Fibroblast of skin of abdomen (primary cell): ENCODE measurements around the gene OTOP3. TPM values are rescaled to one million over a fixed set of nuclear protein-coding genes. Genes with fewer than 3 reads are reported as not detected.
"Not testable (repeated sequence)": the region's sequence is repeated elsewhere in the genome, so short reads cannot be mapped to it uniquely, and the experiment has no call there.

Experiments used
- DNase-seq: peaks from one replicate; pipeline ENCODE4 v3.0.0-alpha.2; 2013
- polyA plus RNA-seq, 2 experiments: library from polyadenylated mRNA; unstranded; fragments of 120-200 nt; gene quantifications; one replicate each; pipeline ENCODE4 v1.2.1, GENCODE V29; 2013; ENCODE audit not compliant: insufficient read length in 2 of 2

The OTOP3 gene
- not detected for polyA plus RNA-seq (2013, experiment 1 of 2; ENCODE audit: insufficient read length)
- not detected for polyA plus RNA-seq (2013, experiment 2 of 2; ENCODE audit: insufficient read length)

GRCh38 chr17:74935585-74936469 is at the start of gene OTOP3:
OTOP3 (plus strand) TSS chr17:74935898; CDS start chr17:74935922, 24 bp downstream.
- DNase-seq, result no peak

GRCh38 chr17:74888469-74888868 is 47.2 kb upstream of the OTOP3 start:
- no peak for DNase-seq

- DNase-seq, result no peak
Observed at GRCh38 chr17:74890554-74890953, 45.1 kb upstream of the OTOP3 start.

GRCh38 chr17:74892013-74892841 is 43.5 kb upstream of the OTOP3 start:
- no peak for DNase-seq

- DNase-seq, result no peak
Observed at GRCh38 chr17:74892974-74893911, 42.5 kb upstream of the OTOP3 start, which contains the start of gene FADS6. FADS6 (minus strand) TSS chr17:74893633; CDS start chr17:74893595, 38 bp downstream.

GRCh38 chr17:74893936-74894671 is 41.6 kb upstream of the OTOP3 start:
- no peak for DNase-seq

- no peak for DNase-seq
Observed at GRCh38 chr17:74898376-74898946, 37.2 kb upstream of the OTOP3 start.

GRCh38 chr17:74900208-74900607 is 35.5 kb upstream of the OTOP3 start:
- DNase-seq, result no peak

GRCh38 chr17:74901353-74902135 is 34.2 kb upstream of the OTOP3 start:
- DNase-seq, result no peak

- DNase-seq, result no peak
Observed at GRCh38 chr17:74903034-74903433, 32.7 kb upstream of the OTOP3 start.

- no peak for DNase-seq
Observed at GRCh38 chr17:74903671-74904070, 32.0 kb upstream of the OTOP3 start.

- no peak for DNase-seq
Observed at GRCh38 chr17:74904687-74905409, 30.9 kb upstream of the OTOP3 start.

GRCh38 chr17:74906214-74906793 is 29.4 kb upstream of the OTOP3 start:
- DNase-seq, result not testable (repeated sequence)

GRCh38 chr17:74907012-74907411 is 28.7 kb upstream of the OTOP3 start:
- DNase-seq, result no peak

GRCh38 chr17:74909097-74909496 is 26.6 kb upstream of the OTOP3 start:
- not testable (repeated sequence) for DNase-seq

- not testable (repeated sequence) for DNase-seq
Observed at GRCh38 chr17:74911423-74911822, 24.3 kb upstream of the OTOP3 start.

GRCh38 chr17:74916136-74916850 is 19.4 kb upstream of the OTOP3 start:
- no peak for DNase-seq

- DNase-seq, result no peak
Observed at GRCh38 chr17:74916851-74917199, 18.9 kb upstream of the OTOP3 start.
